T-helper 9 cell (primary cell): ENCODE results near the gene MYO1A.

Source experiments
- DNase-seq: peaks from one replicate; pipeline ENCODE4 v3.0.0-alpha.2; 2020

MYO1A gene

DNA sequence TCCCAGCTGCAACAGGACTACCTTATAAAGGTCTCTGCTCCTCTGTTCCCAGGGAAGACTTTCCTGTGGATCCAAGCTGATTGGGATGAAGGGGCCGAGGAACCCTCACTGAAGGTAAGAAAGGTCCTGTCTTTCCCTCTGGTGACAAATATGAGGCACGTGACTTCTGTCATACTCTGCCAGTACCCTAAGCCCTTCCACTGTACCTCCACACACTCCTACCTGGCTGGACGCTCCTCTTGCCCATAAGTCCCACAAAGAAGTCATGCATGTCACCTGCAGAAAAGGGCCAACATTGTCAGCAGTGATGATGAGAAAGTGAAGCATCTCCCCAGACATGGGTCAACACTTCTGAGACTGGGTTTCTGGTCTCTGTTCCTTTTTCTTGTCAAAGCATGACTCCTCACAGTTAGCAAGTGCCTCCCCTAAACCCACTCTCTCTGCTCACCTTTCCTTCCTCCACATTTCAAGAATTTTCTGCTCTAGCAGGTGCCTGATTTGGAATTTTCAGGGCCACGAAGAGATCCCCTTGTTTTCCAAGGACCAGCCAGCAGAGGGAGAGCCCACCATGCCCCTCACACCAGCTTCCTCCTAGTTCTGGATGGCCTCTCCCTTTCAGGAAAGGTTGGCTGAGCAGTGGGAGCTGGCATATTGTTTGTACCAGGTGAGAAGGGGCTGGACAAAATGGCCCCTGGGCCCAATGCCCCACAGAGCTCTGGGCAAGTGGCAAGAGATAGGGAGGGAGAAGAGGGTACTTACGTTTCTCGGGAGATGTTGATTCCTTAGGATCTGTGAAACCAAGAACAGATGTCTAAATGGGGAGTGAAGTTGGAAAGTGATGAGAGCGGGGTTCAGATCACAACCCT lies 37.1 kb downstream of the MYO1A start:
- DNase-seq = no peak

DNA sequence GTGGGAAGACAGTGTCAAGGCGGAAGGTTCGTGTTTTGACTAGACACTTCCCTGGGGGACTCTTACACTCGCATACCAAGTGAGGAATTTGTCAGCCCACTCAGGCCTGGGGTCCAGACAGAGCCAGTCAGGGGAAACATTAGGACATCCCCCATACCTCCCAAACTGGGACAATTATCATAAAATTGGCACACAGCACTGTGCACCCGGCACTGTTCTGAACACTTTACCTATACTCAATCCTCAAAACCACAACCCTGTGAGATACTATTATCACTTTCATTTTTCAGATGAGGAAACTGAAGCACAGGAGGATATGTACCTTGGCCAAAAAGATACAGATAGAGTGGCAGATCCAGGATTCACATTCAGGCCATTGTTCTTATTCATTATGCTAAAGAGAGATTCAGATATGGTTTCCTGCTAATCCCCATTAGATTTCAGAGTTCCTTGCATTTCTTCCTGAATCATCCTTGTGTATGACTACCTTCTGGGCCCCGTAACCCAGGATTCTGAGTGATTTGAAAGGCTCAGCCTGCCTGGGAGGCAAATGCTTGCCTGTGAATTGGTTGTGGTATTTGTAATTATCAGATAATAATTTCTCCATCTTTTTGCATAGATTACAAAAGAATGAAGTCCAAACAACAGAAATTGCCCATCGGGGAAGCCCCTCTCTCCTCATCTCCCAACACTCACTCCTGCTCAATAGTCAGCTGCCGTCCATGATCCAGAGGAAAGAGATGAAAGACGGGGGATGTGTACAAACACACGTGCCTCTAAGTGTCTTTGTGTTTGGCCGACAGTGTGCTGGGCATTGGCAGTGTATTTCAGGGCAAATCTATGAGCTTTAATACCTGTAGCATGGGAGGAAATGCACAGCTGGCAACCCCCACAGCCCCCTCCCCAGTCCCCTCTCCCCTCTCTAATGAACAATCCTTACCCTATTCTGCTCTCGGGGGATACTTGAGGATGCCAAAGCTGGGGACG lies 38.2 kb downstream of the MYO1A start:
- DNase-seq = no peak

DNA sequence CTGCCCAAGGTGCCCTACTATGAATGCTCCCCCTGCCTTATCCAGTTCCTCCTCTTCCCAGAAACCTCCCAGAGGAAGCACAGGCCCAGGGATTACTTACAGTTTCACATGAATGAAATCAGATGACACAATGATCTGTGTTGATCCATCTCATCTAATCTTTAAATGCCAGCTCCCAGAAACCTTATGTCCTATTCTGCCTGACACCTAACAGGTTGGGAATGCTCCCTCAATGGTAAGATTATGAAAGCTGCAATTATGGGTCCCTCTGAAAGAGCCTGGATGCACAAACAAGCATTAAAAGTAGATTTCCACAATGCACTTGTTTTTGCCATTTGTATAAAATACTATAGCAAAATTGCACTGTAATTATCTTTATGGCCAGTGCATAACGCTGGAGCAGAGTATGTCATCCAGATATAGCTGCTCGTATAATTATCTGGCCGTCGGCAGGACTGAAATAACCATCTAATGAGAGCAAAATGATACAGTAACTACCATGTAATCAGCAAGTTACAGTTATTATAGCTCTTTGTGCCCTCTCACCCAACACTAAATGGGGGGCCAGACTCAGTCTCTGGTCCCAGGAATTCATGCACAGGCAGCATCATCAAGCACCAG lies 39.2 kb downstream of the MYO1A start:
- DNase-seq = no peak

DNA sequence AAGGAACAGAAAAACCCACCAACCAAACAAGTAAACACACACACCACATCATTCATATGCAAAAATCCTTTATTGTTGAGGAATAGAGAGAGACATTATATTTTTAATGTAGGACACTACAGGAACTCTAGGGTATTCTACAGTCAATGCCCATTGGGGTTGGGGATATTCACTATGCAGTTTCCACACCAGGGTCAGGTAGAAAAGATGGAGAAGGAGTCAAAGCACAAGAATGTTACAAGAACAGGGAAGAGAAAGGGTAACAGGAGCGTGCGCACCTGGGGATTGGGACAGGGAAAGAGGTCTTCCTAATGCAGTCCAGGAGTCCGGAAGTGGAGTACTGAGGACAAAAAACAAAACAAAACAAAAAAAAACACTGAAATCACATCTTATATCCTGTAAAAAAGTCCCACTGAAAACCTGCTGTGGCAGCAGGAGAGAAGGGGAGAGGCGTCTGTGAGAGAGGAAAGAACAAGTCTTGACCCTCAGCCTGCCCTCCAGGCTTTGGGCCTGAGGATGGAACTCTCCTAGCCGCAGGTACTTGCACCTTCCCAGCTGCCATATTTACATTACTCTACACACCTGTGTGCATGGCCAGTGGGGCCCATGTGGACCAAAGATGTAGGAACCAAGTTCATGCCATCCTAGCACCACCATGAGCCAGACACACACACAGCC lies 39.8 kb downstream of the MYO1A start:
- DNase-seq = no peak

DNA sequence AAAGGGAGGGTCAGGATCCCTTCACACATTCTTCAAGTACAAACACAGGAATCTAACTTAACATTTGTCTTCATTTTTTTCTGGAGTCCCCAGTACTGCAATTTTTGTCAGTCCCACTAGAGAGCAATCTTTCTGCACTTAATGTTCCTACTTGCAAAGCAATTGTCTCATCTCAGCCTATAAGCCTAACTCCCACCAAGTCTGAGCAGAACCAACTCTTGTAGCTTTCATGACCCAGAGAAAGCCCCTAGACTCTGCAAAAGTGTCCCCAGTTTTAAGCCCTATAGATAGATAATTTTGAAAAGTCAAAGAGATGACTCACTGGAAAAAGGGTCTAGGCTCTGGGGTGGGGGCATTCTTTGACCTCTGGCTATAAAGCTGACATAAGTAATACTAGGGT lies 41.8 kb downstream of the MYO1A start:
- DNase-seq = no peak

DNA sequence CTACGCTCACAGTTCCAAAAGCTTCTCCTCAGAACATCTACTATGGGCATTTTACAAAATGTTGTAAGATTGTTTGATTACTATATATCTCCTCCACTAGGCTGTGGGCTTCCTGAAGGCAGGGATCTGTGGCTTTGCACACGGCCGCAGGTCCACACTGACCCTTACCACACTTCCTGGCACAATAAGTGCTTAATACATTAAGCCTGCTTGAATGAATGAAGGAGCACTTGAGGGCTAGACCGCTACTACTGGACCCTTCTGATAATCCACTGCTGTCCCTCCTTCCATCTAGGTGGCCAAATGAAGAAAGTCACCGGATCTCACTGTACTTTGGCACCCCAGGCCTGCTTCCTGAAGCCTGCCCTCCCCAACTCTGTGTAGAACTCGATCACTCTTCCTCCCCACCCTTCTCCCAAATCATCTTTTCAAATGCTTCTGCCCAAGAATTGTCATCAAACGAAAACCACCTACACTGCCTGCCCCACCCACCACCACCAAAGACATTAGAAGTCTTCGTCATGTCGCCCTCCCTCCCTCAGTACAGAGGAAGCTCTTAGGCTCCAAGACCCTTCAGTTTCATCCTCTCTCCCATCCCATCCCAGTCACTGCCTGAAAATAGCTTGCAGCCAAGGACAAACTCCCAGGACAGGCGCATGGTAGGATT lies 43.0 kb downstream of the MYO1A start:
- DNase-seq = no peak

DNA sequence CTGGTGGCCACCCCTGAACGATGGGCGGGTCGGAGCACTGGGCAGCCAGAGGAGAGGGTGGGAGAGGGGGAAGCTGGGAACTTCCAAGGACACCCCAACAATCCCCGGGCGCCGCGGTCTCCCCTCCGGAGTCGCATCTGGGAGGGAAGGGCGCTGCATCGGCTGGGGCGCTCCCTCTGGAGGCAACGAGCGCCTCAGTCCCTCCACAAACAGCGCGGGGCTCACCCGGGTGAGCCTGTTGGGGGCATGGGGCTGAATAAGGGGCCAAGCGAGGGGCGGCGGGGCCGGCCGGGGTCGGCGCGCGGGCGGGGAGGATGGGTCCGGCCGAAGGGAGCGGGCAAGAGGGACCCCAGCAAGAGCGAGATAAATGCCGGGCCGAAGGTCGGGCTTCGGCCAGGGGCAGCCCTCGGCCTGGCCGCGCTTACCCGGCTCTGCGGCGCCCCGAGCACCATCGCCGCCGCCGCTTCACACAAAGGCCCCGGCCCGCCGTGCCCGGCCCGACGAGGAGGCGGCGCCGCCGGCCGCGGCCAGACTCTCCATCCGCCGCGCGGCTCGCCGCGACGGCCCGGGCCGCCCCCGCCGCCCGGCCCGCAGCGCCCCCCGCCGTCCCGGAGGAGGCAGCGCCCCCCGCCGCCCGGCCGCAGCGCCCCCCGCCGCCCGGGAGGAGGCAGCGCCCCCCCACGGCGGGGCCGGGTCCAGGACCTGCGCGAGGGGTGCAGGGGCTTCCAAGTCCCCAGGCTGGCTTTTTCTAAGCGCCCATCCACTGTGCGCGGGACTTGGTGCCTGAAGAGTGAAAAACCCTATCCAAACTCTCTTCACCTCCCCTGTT lies 43.7 kb downstream of the MYO1A start, which contains the start of gene ZBTB39:
ZBTB39 (minus strand) TSS at position 567 of the 829 bp plus-strand sequence. CDS start 1,629 bp downstream, outside the sequence.
- DNase-seq = peak; percentile 63

DNA sequence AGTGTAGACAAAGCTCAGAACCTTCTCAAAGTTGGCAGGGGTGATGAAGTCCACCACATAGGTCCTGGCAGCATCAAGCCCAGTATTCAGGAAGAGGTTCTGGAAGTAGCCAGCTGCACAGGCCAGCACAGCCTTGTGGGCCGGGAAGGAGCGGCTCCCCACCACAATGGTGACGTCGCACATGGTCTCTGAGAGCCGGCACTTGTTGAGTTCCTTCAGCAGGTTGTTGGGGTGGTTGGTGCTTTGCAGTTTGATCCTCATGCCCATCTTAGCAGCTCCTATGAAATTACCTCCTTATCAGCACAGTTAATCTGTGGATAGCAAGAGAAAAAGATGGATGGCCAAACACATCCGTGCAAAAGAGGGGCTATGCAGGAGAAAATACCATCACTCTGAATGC lies 45.3 kb downstream of the MYO1A start:
- no peak for DNase-seq

DNA sequence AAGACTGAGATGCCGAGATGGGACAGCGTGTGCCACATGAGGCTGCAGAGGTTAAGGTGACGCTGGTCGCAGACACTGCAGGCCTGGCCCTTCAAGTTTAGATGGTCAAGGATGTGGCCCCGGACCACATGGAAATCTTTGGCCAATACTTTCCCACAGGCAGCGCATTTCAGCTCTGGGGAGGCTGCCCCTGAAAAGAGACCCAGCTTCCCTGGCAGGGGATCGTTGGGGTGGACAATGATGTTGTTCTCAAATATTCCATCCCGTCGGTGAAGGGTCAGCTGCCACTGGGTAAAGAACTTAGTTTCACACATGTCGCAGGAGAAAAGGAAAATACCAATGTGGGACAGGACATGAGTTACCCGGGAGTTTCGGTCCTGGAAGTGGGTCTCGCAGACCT lies 46.5 kb downstream of the MYO1A start:
- DNase-seq = no peak

DNA sequence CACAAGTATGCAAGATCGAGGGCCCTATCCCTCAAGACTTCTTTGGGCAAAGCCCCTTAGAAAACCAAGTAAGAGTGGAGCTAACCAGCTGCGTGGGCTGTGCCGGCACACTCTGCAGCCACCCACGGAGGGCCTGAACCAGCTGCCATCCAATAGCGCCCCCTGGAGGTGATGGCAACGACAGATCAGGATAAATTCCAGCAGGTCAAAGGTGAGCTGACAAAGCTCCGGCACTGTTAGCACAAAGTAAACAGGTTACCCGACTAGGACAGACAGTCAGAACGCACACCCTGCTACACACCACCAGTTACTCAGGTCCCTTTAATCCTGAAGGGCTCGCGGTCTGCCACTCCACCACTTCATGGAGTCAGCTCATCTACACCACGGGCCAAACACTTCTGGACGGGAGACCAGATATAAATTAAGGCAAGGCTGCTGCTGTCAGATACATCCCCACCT lies 48.5 kb downstream of the MYO1A start:
- DNase-seq = peak; percentile 74

DNA sequence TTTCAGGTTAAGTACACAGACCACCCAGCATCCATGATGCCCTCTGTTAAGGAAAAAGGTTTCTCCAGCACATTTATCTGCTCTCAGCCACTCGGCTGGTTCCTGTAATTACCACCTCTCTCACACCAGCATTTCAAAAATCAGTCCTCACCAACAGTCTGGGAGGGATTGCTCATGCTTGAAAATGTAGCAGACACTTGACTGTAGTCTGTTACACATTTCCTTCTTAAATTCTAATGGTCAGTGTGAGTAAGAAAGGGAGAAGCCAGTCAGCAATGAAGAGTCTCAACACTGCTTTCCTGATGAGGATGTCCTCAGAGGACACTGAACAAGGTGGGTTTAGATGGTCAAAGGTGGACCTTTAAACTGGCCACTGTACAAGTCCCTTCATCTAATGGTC lies 49.5 kb downstream of the MYO1A start:
- no peak for DNase-seq

DNA sequence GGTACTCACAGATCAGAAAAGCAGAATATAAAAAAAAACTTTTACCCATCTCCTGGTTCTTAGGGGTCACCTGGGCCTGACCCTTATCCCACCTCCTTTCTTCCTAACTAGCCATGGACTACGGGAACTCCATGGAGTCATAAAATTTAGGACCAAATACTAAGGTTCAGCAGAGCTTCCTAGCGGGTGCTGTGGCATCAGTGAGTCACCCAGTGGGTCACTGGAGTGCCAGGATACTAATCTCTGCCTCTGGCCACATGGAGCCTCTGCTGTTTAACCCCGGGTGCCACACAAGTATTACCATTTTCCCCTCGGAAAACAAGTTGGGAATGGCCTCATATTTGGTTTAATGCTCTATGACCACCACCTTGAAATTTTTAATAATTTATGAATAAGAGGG lies 50.5 kb downstream of the MYO1A start:
- no peak for DNase-seq

DNA sequence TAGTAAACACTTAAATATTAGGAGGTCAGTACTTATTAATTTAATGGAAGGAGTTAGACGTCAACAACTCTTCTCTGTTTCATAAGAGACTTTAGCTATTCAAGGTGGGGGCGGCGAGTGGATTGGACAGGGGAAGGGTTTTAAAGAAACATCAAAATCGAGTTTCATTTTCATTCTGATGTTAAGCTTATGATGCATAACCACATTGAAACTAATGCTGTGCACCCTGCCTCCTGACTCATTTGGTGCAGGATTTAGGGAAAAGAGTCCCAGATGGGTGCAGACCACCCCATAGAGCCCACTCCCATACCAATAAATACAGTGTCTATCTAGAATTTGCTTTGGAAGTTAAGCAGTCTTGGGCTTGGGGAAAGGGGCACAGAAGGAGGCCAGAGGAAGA lies 50.9 kb downstream of the MYO1A start:
- no peak for DNase-seq

DNA sequence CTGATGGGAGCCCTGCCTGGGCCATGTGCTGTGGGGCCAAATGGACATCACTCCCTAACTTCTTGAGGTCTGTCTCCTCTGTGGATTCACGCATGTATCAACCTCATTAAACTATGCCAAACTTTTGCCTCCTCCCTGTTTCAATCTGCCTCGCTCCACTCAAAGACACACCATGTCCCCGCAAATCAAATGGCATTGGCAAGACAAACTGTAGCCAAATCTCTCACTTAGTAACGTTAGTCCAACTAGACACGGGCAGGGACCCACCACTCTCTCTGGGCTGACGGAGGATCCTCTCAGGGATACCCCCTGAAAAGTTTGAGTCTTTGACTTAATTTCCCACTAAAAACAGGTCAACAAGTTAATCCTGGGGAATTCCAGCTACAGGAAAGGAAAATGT lies 51.6 kb downstream of the MYO1A start:
- no peak for DNase-seq

DNA sequence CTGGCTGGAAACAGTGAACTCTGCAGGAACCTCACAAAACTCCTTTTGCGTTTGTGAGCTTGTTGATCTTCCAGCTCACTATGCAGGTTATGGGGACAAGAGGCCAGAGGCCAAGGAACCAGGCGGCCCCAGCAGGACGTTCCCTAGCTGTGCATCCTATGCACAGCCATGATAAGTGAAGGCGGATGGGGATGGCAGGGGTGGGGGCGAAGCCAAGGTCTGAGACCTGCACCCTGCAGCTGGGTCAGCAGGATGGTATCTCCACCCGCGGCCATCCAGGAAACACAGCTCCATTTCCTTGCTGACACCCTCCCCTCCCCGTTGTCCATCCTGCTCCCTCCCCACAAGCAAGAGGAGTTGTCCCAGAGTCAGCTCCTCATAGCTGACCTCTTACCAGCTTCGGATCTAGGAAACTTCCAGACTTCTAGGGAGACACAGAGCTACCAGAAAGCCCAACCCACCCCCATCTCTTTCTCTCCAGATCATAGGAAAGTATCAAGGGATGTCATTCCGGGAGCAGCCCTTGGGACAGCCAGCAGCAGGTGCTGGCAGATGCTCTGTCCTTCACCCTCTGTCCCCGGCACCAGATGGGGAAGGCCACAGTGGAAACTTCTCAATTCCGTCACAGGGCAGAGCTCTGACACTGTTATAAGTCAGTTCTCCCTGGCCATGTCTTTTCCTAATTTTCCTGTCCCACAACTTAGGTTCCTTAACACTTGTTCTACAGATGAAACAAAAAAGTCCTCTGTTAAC lies 53.0 kb downstream of the MYO1A start:
- no peak for DNase-seq

DNA sequence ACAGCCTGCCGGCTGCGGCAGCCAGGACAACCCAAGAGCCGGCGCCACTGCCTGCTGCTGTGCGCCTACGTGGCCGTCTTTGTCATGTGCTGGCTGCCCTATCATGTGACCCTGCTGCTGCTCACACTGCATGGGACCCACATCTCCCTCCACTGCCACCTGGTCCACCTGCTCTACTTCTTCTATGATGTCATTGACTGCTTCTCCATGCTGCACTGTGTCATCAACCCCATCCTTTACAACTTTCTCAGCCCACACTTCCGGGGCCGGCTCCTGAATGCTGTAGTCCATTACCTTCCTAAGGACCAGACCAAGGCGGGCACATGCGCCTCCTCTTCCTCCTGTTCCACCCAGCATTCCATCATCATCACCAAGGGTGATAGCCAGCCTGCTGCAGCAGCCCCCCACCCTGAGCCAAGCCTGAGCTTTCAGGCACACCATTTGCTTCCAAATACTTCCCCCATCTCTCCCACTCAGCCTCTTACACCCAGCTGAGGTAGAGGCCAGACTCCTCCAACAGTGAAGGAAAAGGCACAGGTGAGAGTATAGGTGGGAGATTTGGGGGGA lies 53.9 kb downstream of the MYO1A start:
- DNase-seq = no peak

DNA sequence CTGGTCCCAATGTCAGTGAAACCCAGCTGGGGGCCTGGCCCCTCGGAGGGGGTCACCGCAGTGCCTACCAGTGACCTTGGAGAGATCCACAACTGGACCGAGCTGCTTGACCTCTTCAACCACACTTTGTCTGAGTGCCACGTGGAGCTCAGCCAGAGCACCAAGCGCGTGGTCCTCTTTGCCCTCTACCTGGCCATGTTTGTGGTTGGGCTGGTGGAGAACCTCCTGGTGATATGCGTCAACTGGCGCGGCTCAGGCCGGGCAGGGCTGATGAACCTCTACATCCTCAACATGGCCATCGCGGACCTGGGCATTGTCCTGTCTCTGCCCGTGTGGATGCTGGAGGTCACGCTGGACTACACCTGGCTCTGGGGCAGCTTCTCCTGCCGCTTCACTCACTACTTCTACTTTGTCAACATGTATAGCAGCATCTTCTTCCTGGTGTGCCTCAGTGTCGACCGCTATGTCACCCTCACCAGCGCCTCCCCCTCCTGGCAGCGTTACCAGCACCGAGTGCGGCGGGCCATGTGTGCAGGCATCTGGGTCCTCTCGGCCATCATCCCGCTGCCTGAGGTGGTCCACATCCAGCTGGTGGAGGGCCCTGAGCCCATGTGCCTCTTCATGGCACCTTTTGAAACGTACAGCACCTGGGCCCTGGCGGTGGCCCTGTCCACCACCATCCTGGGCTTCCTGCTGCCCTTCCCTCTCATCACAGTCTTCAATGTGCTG lies 54.6 kb downstream of the MYO1A start:
- no peak for DNase-seq

DNA sequence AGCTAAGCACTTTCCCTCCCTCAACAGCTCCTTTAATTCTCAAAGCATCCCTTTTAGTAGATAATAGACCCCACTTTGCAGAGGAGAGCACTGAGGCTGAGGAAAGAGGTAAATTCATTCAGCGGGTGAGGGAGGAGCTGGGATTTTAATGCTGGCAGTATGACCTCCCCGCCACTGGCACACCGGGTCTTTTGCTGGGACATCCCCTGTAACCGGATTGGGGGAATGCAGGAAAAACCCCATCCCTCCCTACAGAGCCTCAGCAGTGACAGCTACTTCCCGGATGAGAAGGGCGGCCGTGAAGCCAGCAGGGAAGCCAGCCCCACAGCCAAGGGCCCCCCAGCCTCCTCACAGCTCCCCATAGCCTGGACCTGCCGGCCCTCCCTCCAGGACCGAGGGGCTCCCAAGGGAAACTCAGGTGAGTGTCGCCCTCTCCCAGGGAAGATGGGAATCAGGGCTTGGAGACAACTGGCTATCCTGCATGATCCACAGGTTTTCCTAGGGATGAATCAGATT lies 55.6 kb downstream of the MYO1A start:
- no peak for DNase-seq

DNA sequence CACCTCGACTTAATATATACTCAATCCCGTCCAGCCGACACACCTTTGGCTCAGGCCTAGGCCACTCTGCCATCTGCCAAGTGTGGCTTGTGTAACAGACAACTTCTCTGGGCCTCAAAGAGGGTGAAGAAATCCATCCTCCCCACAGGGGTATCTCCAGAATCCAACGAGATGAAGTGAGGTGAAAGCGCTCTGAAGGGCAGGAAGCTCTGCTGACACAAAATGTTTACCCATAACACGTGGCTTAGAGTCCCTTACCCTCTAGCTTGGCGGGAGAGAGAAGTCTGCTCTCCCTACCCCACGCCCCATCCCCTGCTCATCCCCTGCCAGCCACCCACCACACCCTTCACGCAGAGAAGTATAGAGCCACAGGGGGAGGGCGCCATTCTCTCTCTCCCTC lies 56.6 kb downstream of the MYO1A start:
- no peak for DNase-seq
